NCI-H2171 (cell line): ENCODE data around the gene FHIP1A.

Experiments used
- DNase-seq: peaks from one replicate; lab custom pipeline; 2025; lab: John Stamatoyannopoulos, UW

FHIP1A gene

DNA sequence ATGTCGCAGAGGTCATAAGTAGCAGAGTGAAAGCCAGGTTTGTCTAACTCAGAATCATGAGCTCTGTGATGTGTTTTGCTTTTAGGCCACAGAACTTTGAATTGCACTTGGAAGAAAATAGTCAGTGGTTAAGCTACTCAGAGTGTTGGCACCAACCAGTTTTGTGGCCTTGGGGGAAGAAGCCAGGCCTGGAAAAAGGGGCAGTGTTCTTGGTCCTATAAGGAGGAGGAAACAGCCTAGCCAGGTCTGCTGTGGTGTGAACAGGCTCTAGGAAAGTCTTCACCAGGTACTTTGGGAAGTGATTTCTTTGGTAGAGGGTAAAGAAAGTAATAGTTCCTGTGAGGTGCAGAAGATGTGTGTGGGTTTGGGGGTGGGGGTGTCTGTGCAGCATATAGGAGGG lies 49.2 kb downstream of the FHIP1A start:
- no peak for DNase-seq
